ENCODE measurements around the gene KCNIP4.

KCNIP4 gene

GRCh38 chr4:21900211-21900610, 48.4 kb downstream of the KCNIP4 start:
- no peak for DNase-seq

GRCh38 chr4:21898101-21898500, 50.5 kb downstream of the KCNIP4 start:
- DNase-seq = no peak

- no peak for DNase-seq
Measured at GRCh38 chr4:21896767-21897166, 51.8 kb downstream of the KCNIP4 start.

- DNase-seq = no peak
Measured at GRCh38 chr4:21893136-21893535, 55.4 kb downstream of the KCNIP4 start.

GRCh38 chr4:21890231-21890630, 58.3 kb downstream of the KCNIP4 start:
- DNase-seq = no peak

- no peak for DNase-seq
Measured at GRCh38 chr4:21888195-21888976, 60.2 kb downstream of the KCNIP4 start.

- no peak for DNase-seq
Measured at GRCh38 chr4:21887481-21887880, 61.1 kb downstream of the KCNIP4 start.

GRCh38 chr4:21885770-21886169, 62.8 kb downstream of the KCNIP4 start:
- no peak for DNase-seq

- DNase-seq = no peak
Measured at GRCh38 chr4:21885241-21885640, 63.3 kb downstream of the KCNIP4 start.

- DNase-seq = no peak
Measured at GRCh38 chr4:21884615-21885014, 64.0 kb downstream of the KCNIP4 start.

GRCh38 chr4:21882051-21882839, 66.3 kb downstream of the KCNIP4 start:
- no peak for DNase-seq

- DNase-seq = no peak
Measured at GRCh38 chr4:21879187-21879586, 69.4 kb downstream of the KCNIP4 start.

- no peak for DNase-seq
Measured at GRCh38 chr4:21876711-21877110, 71.9 kb downstream of the KCNIP4 start.

- DNase-seq = no peak
Measured at GRCh38 chr4:21873145-21873544, 75.4 kb downstream of the KCNIP4 start.

GRCh38 chr4:21872101-21872500, 76.5 kb downstream of the KCNIP4 start:
- no peak for DNase-seq

- no peak for DNase-seq
Measured at GRCh38 chr4:21869978-21870745, 78.4 kb downstream of the KCNIP4 start.

- no peak for DNase-seq
Measured at GRCh38 chr4:21864686-21865085, 83.9 kb downstream of the KCNIP4 start.

- DNase-seq = no peak
Measured at GRCh38 chr4:21862917-21863316, 85.7 kb downstream of the KCNIP4 start.

GRCh38 chr4:21858971-21859370, 89.6 kb downstream of the KCNIP4 start:
- DNase-seq = no peak

- no peak for DNase-seq
Measured at GRCh38 chr4:21856754-21857153, 91.8 kb downstream of the KCNIP4 start.

- DNase-seq = no peak
Measured at GRCh38 chr4:21856301-21856700, 92.3 kb downstream of the KCNIP4 start.

- DNase-seq = no peak
Measured at GRCh38 chr4:21849077-21849476, 99.5 kb downstream of the KCNIP4 start.

GRCh38 chr4:21848021-21848420, 100.6 kb downstream of the KCNIP4 start:
- DNase-seq = no peak

GRCh38 chr4:21845663-21846062, 102.9 kb downstream of the KCNIP4 start:
- DNase-seq = no peak
